Cardiac fibroblast (primary cell): ENCODE results near the gene ERCC4.

Source experiments
- DNase-seq, 2 donors: peaks; one replicate each; pipeline versions ENCODE4 v3.0.0 to v3.0.0-alpha.2; 2010; ENCODE audit warnings: low read depth in 2 of 2
- H3K4me3 ChIP-seq, 2 donors: replicated peaks in 1 of 2; 1 replicate in 1 of 2; 2 replicates in 1 of 2; pipeline ENCODE4 v1.5.1; 2011; ENCODE audit warnings: low read depth in 2 of 2, low read length in 2 of 2, mild to moderate bottlenecking in 2 of 2, moderate library complexity in 1 of 2
- CTCF ChIP-seq: IDR thresholded peaks from one replicate; pipeline ENCODE4 v1.5.1; 2011; ENCODE audit warnings: low read depth, mild to moderate bottlenecking, low read length, inconsistent platforms

Gene ERCC4

GRCh38 chr16:13961099-13961811 is 41.3 kb downstream of the ERCC4 start:
- no peak for TF ChIP-seq CTCF
- peak; percentile 19 to 76 for DNase-seq
- H3K4me3 ChIP-seq, result no peak overlapping the region

DNA sequence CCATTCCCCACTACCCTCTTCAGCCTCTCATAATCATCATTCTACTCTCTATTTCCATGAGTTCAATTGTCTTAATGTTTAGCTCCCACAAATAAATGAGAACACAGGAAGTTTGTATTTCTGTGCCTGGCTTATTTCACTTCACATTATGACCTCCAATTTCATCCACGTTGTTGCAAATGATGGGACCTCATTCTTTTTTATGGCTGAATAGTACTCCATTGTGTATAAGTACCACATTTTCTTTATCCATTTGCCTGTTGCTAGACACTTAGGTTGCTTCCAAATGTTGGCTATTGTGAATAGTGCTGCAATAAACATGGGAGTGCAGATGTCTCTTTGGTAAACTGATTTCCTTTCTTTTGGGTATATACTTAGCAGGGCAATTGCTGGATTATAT is 42.3 kb downstream of the ERCC4 start:
- TF ChIP-seq CTCF, result no peak
- DNase-seq, result no peak
- no peak overlapping the region for H3K4me3 ChIP-seq

DNA sequence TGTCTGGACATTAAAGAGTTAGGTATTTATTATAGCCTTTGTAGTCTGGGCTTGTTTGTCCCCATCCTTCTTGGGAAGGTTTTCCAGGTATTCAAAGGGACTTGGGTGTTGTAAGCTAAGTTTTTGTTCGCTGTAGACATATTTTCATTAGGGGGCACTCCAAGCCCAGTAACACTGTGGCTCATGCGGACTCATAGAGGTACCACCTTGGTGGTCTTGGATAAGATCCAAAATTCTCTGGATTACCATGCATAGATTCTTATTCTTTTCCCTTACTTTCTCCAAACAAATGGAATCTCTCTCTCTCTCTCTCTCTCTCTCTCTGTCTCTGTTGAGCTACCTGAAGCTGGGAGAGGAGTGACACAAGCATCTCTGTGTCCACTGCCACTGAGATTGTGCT is 48.9 kb downstream of the ERCC4 start:
- no peak overlapping the region for H3K4me3 ChIP-seq
- DNase-seq, result no peak
- no peak for TF ChIP-seq CTCF

DNA sequence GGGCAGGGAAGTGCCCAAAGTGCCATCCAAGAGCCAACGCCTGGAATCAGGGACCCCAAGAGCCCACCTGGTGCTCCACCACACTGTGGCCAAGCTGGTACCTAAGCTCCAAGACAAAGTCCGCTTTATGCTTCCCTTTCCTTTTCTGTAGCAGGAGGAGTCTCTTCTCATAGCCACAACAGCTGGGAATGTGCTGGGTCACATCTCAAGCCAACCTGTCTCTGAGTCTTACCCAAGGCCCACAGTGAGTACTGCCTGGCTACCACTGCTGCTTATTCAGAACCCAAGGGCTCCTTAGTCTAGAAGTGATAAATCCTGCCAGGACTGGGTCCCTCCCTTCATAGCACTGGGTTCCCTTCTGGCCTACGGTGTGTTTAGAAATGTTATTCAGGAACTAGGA is 49.8 kb downstream of the ERCC4 start:
- no peak for TF ChIP-seq CTCF
- no peak overlapping the region for H3K4me3 ChIP-seq
- DNase-seq, result no peak

DNA sequence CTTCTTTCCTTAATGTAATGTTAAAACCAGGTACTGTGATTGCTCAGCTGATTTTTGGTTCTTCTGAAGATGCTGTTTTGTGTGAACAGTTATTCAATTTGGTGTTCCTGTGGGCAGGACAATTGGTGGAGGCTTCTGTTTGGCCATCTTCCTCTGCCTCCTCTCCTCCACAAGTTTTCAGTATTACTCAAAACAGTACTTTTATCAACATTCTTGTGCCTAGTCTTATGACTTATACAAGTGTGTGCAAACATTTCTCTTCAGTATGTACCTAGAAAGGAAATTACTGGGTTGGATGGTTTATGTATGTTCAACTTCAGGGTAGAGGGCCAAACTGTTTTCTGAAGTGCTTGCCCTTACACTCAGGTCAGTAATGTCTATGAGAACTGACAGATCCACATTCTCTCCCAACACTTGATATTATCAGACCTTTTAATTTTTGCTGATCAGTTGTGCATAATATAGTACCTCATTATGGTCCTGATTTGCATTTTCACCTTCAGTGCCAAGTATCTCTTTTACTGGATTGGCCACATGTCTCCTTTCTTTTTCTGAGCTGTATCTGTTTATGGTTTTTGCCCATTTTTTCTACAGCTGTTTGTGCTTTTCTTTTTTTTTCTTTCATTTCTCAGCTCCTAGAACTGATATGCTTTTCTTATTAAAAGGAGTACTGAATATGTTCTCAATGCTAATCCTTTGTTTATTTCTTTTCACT is 50.9 kb downstream of the ERCC4 start:
- no peak for TF ChIP-seq CTCF
- DNase-seq, result no peak
- H3K4me3 ChIP-seq, result no peak overlapping the region

- no peak for DNase-seq
- no peak overlapping the region for H3K4me3 ChIP-seq
- no peak for TF ChIP-seq CTCF
These were observed 53.5 kb downstream of the ERCC4 start for GRCh38 chr16:13973321-13974023.
